ENCODE data around the gene RUBCNL. TPM values are rescaled to one million over a fixed set of nuclear protein-coding genes. Genes with fewer than 3 reads are reported as not detected.

Gene RUBCNL
- total and polyA plus RNA-seq, 2 of the 4 experiments (the other 2 are of a cell fraction): 0.03 TPM; not detected in 1

GRCh38 chr13:46295491-46296114 is 91.4 kb downstream of the RUBCNL start:
- H4K91ac ChIP-seq (ENCODE audit: insufficient read depth, low read depth, low read length): 0 out of 2 replicates have a peak overlapping the region, but pooled peaks have one; percentile 31
- no peak overlapping the region; the same call in 1 of the 2 replicates for H3K4me2 ChIP-seq (ENCODE audit: low read depth, low read length)
- peak overlapping the region; percentile 86; the same call in 1 of the 2 replicates for H3K18ac ChIP-seq (ENCODE audit: low read depth, low read length)
- CTCF ChIA-PET: no interaction called here
- peak overlapping the region; percentile 64; the same call in 1 of the 2 replicates for H3K4ac ChIP-seq (ENCODE audit: low read depth, low read length)
- H4K5ac ChIP-seq (ENCODE audit: low read depth, low read length): peak overlapping the region; percentile 77; the same call in 1 of the 2 replicates
- in situ Hi-C loops (cut with MboI; ENCODE audit: low sequenced_read_pairs): no loop called here
- H3K9ac ChIP-seq (ENCODE audit: low read depth, low read length): no peak overlapping the region
- H2AK5ac ChIP-seq (ENCODE audit: low read depth, low read length): no peak overlapping the region
- peak; percentile 7 for DNase-seq
- no peak overlapping the region for H2BK5ac ChIP-seq (ENCODE audit: low read depth, low read length, poor library complexity, severe bottlenecking)
- WGBS, 2 experiments (ENCODE audit: extremely low coverage in 2 of 2, insufficient read length in 1 of 2): 11% methylated on average over 1 of the region's 7 CpGs; no CpG with 5 or more reads in 1 of the 2 experiments
- TF ChIP-seq, protein P1, sequence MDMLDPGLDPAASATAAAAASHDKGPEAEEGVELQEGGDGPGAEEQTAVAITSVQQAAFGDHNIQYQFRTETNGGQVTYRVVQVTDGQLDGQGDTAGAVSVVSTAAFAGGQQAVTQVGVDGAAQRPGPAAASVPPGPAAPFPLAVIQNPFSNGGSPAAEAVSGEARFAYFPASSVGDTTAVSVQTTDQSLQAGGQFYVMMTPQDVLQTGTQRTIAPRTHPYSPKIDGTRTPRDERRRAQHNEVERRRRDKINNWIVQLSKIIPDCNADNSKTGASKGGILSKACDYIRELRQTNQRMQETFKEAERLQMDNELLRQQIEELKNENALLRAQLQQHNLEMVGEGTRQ (IDR thresholded peaks at IDR 0.05; ENCODE audit: low read depth, low read length): no peak
- no peak for TF ChIP-seq CEBPB (IDR thresholded peaks at IDR 0.05; ENCODE audit: low read depth, low read length)
- no peak for TF ChIP-seq FOS (IDR thresholded peaks at IDR 0.05; ENCODE audit: low read depth, low read length)
- no peak for TF ChIP-seq ELK1 (IDR thresholded peaks at IDR 0.05; ENCODE audit: borderline replicate concordance, low read depth, low read length)
- TF ChIP-seq SMC3 (IDR thresholded peaks at IDR 0.05; ENCODE audit: low read depth, low read length): no peak
- TF ChIP-seq, protein P2, sequence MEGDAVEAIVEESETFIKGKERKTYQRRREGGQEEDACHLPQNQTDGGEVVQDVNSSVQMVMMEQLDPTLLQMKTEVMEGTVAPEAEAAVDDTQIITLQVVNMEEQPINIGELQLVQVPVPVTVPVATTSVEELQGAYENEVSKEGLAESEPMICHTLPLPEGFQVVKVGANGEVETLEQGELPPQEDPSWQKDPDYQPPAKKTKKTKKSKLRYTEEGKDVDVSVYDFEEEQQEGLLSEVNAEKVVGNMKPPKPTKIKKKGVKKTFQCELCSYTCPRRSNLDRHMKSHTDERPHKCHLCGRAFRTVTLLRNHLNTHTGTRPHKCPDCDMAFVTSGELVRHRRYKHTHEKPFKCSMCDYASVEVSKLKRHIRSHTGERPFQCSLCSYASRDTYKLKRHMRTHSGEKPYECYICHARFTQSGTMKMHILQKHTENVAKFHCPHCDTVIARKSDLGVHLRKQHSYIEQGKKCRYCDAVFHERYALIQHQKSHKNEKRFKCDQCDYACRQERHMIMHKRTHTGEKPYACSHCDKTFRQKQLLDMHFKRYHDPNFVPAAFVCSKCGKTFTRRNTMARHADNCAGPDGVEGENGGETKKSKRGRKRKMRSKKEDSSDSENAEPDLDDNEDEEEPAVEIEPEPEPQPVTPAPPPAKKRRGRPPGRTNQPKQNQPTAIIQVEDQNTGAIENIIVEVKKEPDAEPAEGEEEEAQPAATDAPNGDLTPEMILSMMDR (conservative IDR thresholded peaks at IDR 0.05; ENCODE audit: low read depth, low read length): no peak
- dilution Hi-C loops (cut with HindIII; ENCODE audit: low sequenced_read_pairs, unreplicated experiment): no loop called here
- BruUV-seq (replicated peaks): no TSS peak
- intact Hi-C loops (cut with micrococcal nuclease): no loop called here
- no peak overlapping the region for H2AK9ac ChIP-seq (replicated peaks; ENCODE audit: low read depth, low read length, poor library complexity)
- H3K9me1 ChIP-seq (ENCODE audit: insufficient read depth, low read length): no peaks in the 10 kb centered on the region
- peaks cover 4% of the 10 kb centered on the region for H3K4me1 ChIP-seq (ENCODE audit: control insufficient read depth, insufficient read depth, low read length)
- peak overlapping the region; percentile 45; the same call in 1 of the 2 replicates for H2BK20ac ChIP-seq (ENCODE audit: low read depth, low read length)
- no peaks in the 10 kb centered on the region for H3K36me3 ChIP-seq (ENCODE audit: control insufficient read depth, insufficient read depth, low read length)
- H4K8ac ChIP-seq (ENCODE audit: low read depth in 2 of 2, low read length in 2 of 2): no peak overlapping the region; a peak in 1 of 4 replicates
- H2BK120ac ChIP-seq (ENCODE audit: low read depth, low read length): peak overlapping the region; percentile 47
- no peaks in the 10 kb centered on the region for H4K20me1 ChIP-seq (ENCODE audit: insufficient read depth, low read length)
- H3K23ac ChIP-seq (ENCODE audit: low read depth, low read length): no peak overlapping the region
- H2AFZ ChIP-seq (replicated peaks; ENCODE audit: low read length, poor library complexity): no peak overlapping the region
- H3K9me3 ChIP-seq (ENCODE audit: control insufficient read depth, insufficient read depth, low read length): no peaks in the 10 kb centered on the region
- H3K27me3 ChIP-seq (ENCODE audit: control insufficient read depth, insufficient read depth, low read length): 0 out of 2 replicates have a peak, but pooled peaks cover 2% of the 10 kb centered on the region
- POLR2A ChIA-PET (ENCODE audit: unreplicated experiment): no interaction called here
- ATAC-seq (ENCODE audit: low read depth): peak; percentile 14; the same call in 1 of the 2 replicates
- peak overlapping the region; percentile 90; the same call in 1 of the 2 replicates for H3K27ac ChIP-seq (ENCODE audit: insufficient read depth, low read length)
- H3K4me3 ChIP-seq (ENCODE audit: insufficient read depth, low read depth, low read length): no peak overlapping the region
- no peaks in the 10 kb centered on the region for H3K79me1 ChIP-seq (ENCODE audit: low read depth in 1 of 2, low read length in 2 of 2)
- H3K56ac ChIP-seq (ENCODE audit: extremely low read depth, insufficient read depth, low read length): no peak overlapping the region
- H3K14ac ChIP-seq (replicated peaks; ENCODE audit: low read depth, low read length): no peak overlapping the region
- H2BK15ac ChIP-seq (ENCODE audit: low read depth, low read length): no peak overlapping the region

Measured in IMR-90 (cell line).